Measurements from ENCODE around the gene KLC4.

KLC4 gene

GRCh38 chr6:43020847-43021246 lies 38.6 kb upstream of the KLC4 start:
- H3K36me3 ChIP-seq, result peaks cover 43% of the 10 kb centered on the region
- no peak for TF ChIP-seq CTCF (IDR thresholded peaks at IDR 0.05)

GRCh38 chr6:43021270-43022047 lies 38.0 kb upstream of the KLC4 start, which contains the start of gene RRP36:
TSS of gene RRP36 (plus strand) at chr6:43021623. CDS start at chr6:43021655, 32 bp downstream.
- Histone ChIP-seq H3K4me1 (ENCODE audit: control insufficient read depth in 1 of 2, insufficient read depth in 1 of 2, low read depth in 1 of 2, low read length in 1 of 2) (peaks cover 15 to 19% of the 10 kb centered on the region in 2 experiments), H3K36me3 (peaks cover 49% of the 10 kb centered on the region), H3K27me3 (no peaks in the 10 kb centered on the region), H3K27ac (peak within 1 kb of the TSS; percentile 85), H3K9me3 (no peaks in the 10 kb centered on the region), H3K4me3 (ENCODE audit: low read depth in 1 of 2, low read length in 1 of 2) (peak within 1 kb of the TSS; percentile 88 to 97)
- no peak for TF ChIP-seq CTCF (IDR thresholded peaks at IDR 0.05)

More at GRCh38 chr6:43020847-43021246, 38.6 kb upstream of the KLC4 start:
- H3K27me3 ChIP-seq, result no peaks in the 10 kb centered on the region
- H3K4me1 ChIP-seq (ENCODE audit: control insufficient read depth in 1 of 2, insufficient read depth in 1 of 2, low read depth in 1 of 2, low read length in 1 of 2), result peaks cover 21 to 25% of the 10 kb centered on the region in 2 experiments
- H3K27ac ChIP-seq, result peak overlapping the region; percentile 85
- no peaks in the 10 kb centered on the region for H3K9me3 ChIP-seq
- peak overlapping the region; percentile 88 to 97 for H3K4me3 ChIP-seq (ENCODE audit: low read depth in 1 of 2, low read length in 1 of 2)

- TF ChIP-seq CTCF (IDR thresholded peaks at IDR 0.05), result no peak
- Histone ChIP-seq H3K27ac (no peak overlapping the region), H3K4me1 (ENCODE audit: control insufficient read depth in 1 of 2, insufficient read depth in 1 of 2, low read depth in 1 of 2, low read length in 1 of 2) (peaks cover 15 to 18% of the 10 kb centered on the region in 2 experiments), H3K27me3 (no peaks in the 10 kb centered on the region), H3K4me3 (ENCODE audit: low read depth in 1 of 2, low read length in 1 of 2) (no peak overlapping the region), H3K9me3 (no peaks in the 10 kb centered on the region), H3K36me3 (peaks cover 54% of the 10 kb centered on the region)
These were observed 35.0 kb upstream of the KLC4 start for GRCh38 chr6:43024436-43024835.

GRCh38 chr6:43026365-43026764 lies 33.1 kb upstream of the KLC4 start:
- Histone ChIP-seq H3K4me1 (ENCODE audit: control insufficient read depth in 1 of 2, insufficient read depth in 1 of 2, low read depth in 1 of 2, low read length in 1 of 2) (peaks cover 7 to 9% of the 10 kb centered on the region in 2 experiments), H3K27me3 (no peaks in the 10 kb centered on the region), H3K27ac (no peak overlapping the region), H3K36me3 (peaks cover 65% of the 10 kb centered on the region), H3K9me3 (no peaks in the 10 kb centered on the region), H3K4me3 (ENCODE audit: low read depth in 1 of 2, low read length in 1 of 2) (no peak overlapping the region)
- TF ChIP-seq CTCF (IDR thresholded peaks at IDR 0.05), result no peak

GRCh38 chr6:43029120-43029519 lies 30.3 kb upstream of the KLC4 start:
- Histone ChIP-seq H3K27ac (no peak overlapping the region), H3K9me3 (no peaks in the 10 kb centered on the region), H3K4me1 (ENCODE audit: control insufficient read depth in 1 of 2, insufficient read depth in 1 of 2, low read depth in 1 of 2, low read length in 1 of 2) (no peaks in the 10 kb centered on the region), H3K27me3 (no peaks in the 10 kb centered on the region), H3K4me3 (ENCODE audit: low read depth in 1 of 2, low read length in 1 of 2) (no peak overlapping the region), H3K36me3 (peaks cover 81% of the 10 kb centered on the region)
- no peak for TF ChIP-seq CTCF (IDR thresholded peaks at IDR 0.05)
